Kidney epithelial cell (primary cell): ENCODE results near the gene ABCA4. TPM values are rescaled to one million over a fixed set of nuclear protein-coding genes. Genes with fewer than 3 reads are reported as not detected.

Source experiments
- DNase-seq: peaks from one replicate; pipeline ENCODE4 v3.0.0-alpha.2; 2010; ENCODE audit warnings: low read depth
- H3K27me3 ChIP-seq: 2 replicates; pipeline ENCODE4 v1.6.0; 2011; ENCODE audit warnings: low read length; ENCODE audit not compliant: control insufficient read depth, insufficient read depth
- H3K36me3 ChIP-seq: 2 replicates; pipeline ENCODE4 v1.5.1; 2011; ENCODE audit warnings: low read length; ENCODE audit not compliant: control insufficient read depth, insufficient read depth
- H3K4me3 ChIP-seq: 2 replicates; pipeline ENCODE4 v1.5.1; 2011; ENCODE audit warnings: low read depth, mild to moderate bottlenecking, control low read depth, low read length
- CTCF ChIP-seq: IDR thresholded peaks from 2 replicates; pipeline ENCODE4 v1.5.1; 2011; ENCODE audit warnings: mild to moderate bottlenecking, moderate library complexity, low read length, control low read depth, inconsistent platforms; ENCODE audit not compliant: insufficient read depth, poor library complexity, severe bottlenecking
- total RNA-seq: library from RNA; depleted of rRNA; stranded (reverse); fragments of >200 nt; gene quantifications from 2 replicates; pipeline ENCODE4 v1.2.3, GENCODE V29; 2015

The ABCA4 gene
- total RNA-seq, 1 donor from 2014 or later: not detected

- DNase-seq: no peak
- TF ChIP-seq CTCF: no peak
- H3K27me3 ChIP-seq: no peaks in the 10 kb centered on the region
These were observed 148.6 kb downstream of the ABCA4 start for GRCh38 chr1:93972341-93972740.

GRCh38 chr1:93969887-93970286, 151.1 kb downstream of the ABCA4 start:
- TF ChIP-seq CTCF: no peak
- H3K36me3 ChIP-seq: no peaks in the 10 kb centered on the region
- no peak for DNase-seq
- H3K4me3 ChIP-seq: no peak overlapping the region
- no peaks in the 10 kb centered on the region for H3K27me3 ChIP-seq

More at GRCh38 chr1:93972341-93972740, 148.6 kb downstream of the ABCA4 start:
- H3K4me3 ChIP-seq: no peak overlapping the region
- no peaks in the 10 kb centered on the region for H3K36me3 ChIP-seq

GRCh38 chr1:93969371-93969770, 151.6 kb downstream of the ABCA4 start:
- Histone ChIP-seq H3K36me3 (no peaks in the 10 kb centered on the region), H3K27me3 (no peaks in the 10 kb centered on the region), H3K4me3 (no peak overlapping the region)
- no peak for TF ChIP-seq CTCF
- no peak for DNase-seq

GRCh38 chr1:93967306-93967705, 153.6 kb downstream of the ABCA4 start:
- no peak for TF ChIP-seq CTCF
- Histone ChIP-seq H3K36me3 (no peaks in the 10 kb centered on the region), H3K27me3 (no peaks in the 10 kb centered on the region), H3K4me3 (no peak overlapping the region)
- no peak for DNase-seq

- Histone ChIP-seq H3K27me3 (no peaks in the 10 kb centered on the region), H3K4me3 (no peak overlapping the region), H3K36me3 (no peaks in the 10 kb centered on the region)
- DNase-seq: no peak
- TF ChIP-seq CTCF: no peak
These were observed 155.1 kb downstream of the ABCA4 start for GRCh38 chr1:93965888-93966287.

- no peak overlapping the region for H3K4me3 ChIP-seq
- no peak for TF ChIP-seq CTCF
- DNase-seq: no peak
- no peaks in the 10 kb centered on the region for H3K27me3 ChIP-seq
- H3K36me3 ChIP-seq: no peaks in the 10 kb centered on the region
These were observed 155.7 kb downstream of the ABCA4 start for GRCh38 chr1:93965256-93965655.
